Keratinocyte (primary cell): ENCODE measurements around the gene SESN3. TPM values are rescaled to one million over a fixed set of nuclear protein-coding genes. Genes with fewer than 3 reads are reported as not detected.

Experiments used
- DNase-seq: peaks from one replicate; pipeline ENCODE4 v3.0.0-alpha.2; 2011; ENCODE audit warnings: low read depth, missing footprints, low spot score
- FAIRE-seq: peaks from 2 replicates; lab custom pipeline; 2011; peaks lifted over from hg19 to GRCh38; lab: Jason Lieb, UNC
- H2AFZ ChIP-seq: 2 replicates; pipeline ENCODE4 v1.6.0; 2012; ENCODE audit warnings: low read length, control low read depth, inconsistent platforms; ENCODE audit not compliant: control insufficient read depth
- H3K27ac ChIP-seq: 2 replicates; pipeline ENCODE4 v1.5.1; 2011; ENCODE audit warnings: low read length; ENCODE audit not compliant: control insufficient read depth, insufficient read depth
- H3K27me3 ChIP-seq: 3 replicates; pipeline ENCODE4 v1.6.0; 2011; ENCODE audit warnings: low read length; ENCODE audit not compliant: control insufficient read depth, insufficient read depth; ENCODE audit errors: extremely low read depth
- H3K36me3 ChIP-seq, 2 experiments: 2 replicates in 1 of 2; 3 replicates in 1 of 2; pipeline ENCODE4 v1.5.1; 2011; ENCODE audit warnings: low read length in 2 of 2, mild to moderate bottlenecking in 1 of 2; ENCODE audit not compliant: control insufficient read depth in 2 of 2, insufficient read depth in 2 of 2; ENCODE audit errors: extremely low read depth in 1 of 2
- H3K4me1 ChIP-seq: 3 replicates; pipeline ENCODE4 v1.5.1; 2011; ENCODE audit warnings: low read length; ENCODE audit not compliant: control insufficient read depth, insufficient read depth; ENCODE audit errors: extremely low read depth
- H3K4me2 ChIP-seq: 3 replicates; pipeline ENCODE4 v1.6.0; 2011; ENCODE audit warnings: low read depth, low read length; ENCODE audit not compliant: control insufficient read depth, insufficient read depth; ENCODE audit errors: extremely low read depth
- H3K4me3 ChIP-seq, 3 experiments: fragments of 200-600 bp in 1 of 3; sonication (generic) in 1 of 3; 2 replicates in 2 of 3; 3 replicates in 1 of 3; pipeline ENCODE4 v1.5.1; 2011 to 2016; ENCODE audit warnings: low read length in 3 of 3, mild to moderate bottlenecking in 3 of 3, control low read depth in 2 of 3, inconsistent platforms in 1 of 3, low read depth in 1 of 3, mixed read lengths in 1 of 3, mixed run types in 1 of 3, moderate library complexity in 1 of 3; ENCODE audit not compliant: control insufficient read depth in 2 of 3, insufficient read depth in 2 of 3; ENCODE audit errors: extremely low read depth in 1 of 3
- H3K79me2 ChIP-seq: 2 replicates; pipeline ENCODE4 v1.6.0; 2012; ENCODE audit warnings: low read length; ENCODE audit not compliant: control insufficient read depth, insufficient read depth
- H3K9ac ChIP-seq: 3 replicates; pipeline ENCODE4 v1.6.0; 2011; ENCODE audit warnings: low read length; ENCODE audit not compliant: control insufficient read depth, insufficient read depth; ENCODE audit errors: extremely low read depth
- H3K9me1 ChIP-seq: 3 replicates; pipeline ENCODE4 v1.6.0; 2011; ENCODE audit warnings: low read length; ENCODE audit not compliant: control insufficient read depth, insufficient read depth; ENCODE audit errors: extremely low read depth
- H3K9me3 ChIP-seq: 2 replicates; pipeline ENCODE4 v1.5.1; 2012; ENCODE audit warnings: low read depth, low read length; ENCODE audit not compliant: control insufficient read depth
- H4K20me1 ChIP-seq: 3 replicates; pipeline ENCODE4 v1.6.0; 2011; ENCODE audit warnings: low read length; ENCODE audit not compliant: control insufficient read depth, insufficient read depth; ENCODE audit errors: extremely low read depth
- dilution Hi-C: fragments of 300-500 bp; cut with MboI; formaldehyde crosslinking; loops from one replicate; pipeline ENCODE4 v1.7.0; 2020; ENCODE audit warnings: low sequenced_read_pairs; ENCODE audit not compliant: extremely low pct_ligation_motif_present
- polyA plus RNA-seq, 5 experiments: library from polyadenylated mRNA; depleted of rRNA in 3 of 5; stranded (reverse) in 3 of 5; stranded (forward) in 1 of 5; unstranded in 1 of 5; fragments of >200 nt; gene quantifications; 1 replicate in 1 of 5; 2 replicates in 3 of 5; 3 replicates in 1 of 5; pipeline versions ENCODE4 v1.2.1 to v1.2.3, GENCODE V29; 2011 to 2012; ENCODE audit warnings: missing spikeins in 2 of 5, low read depth in 1 of 5, low replicate concordance in 1 of 5
- TF ChIP-seq, protein P1 (sequence below), 3 experiments: IDR thresholded peaks in 1 of 3; conservative IDR thresholded peaks in 1 of 3; optimal IDR thresholded peaks in 1 of 3; 2 replicates in 2 of 3; 3 replicates in 1 of 3; pipeline versions ENCODE3 to v1.5.1; 2011; ENCODE audit warnings: low read length in 3 of 3, mild to moderate bottlenecking in 3 of 3, moderate library complexity in 2 of 3, control low read depth in 1 of 3, inconsistent platforms in 1 of 3; ENCODE audit not compliant: insufficient read depth in 2 of 3; ENCODE audit errors: extremely low read depth in 1 of 3

The SESN3 gene
- polyA plus RNA-seq, 1 donor (not counting 4 experiments of a cell fraction or from before 2014, with no cell fraction given), result 35.2 TPM

DNA sequence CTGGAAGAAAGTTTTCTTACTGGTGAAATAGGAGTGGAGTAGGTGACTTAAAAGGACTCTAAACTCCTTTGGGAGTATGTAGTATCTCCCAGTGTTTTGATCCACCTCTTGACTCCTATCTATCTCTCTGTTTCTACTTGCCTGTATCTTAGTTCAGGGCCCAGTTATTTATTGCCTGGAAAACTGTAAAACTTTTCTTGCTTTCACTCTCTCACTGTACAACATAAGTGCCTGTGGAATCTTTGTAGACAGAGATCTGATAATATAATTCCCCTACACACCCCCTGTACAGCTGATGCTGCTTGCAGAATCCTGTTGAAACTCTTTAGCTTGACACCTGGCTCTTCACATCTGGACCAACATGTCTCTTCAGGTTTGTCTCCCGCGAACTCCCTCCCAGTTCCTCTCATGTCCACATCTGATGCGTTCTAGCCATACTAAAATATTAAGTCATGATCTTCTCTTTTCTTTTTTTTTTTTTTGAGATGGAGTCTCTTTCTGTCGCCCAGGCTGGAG is 26.5 kb upstream of the SESN3 start:
- no peaks in the 10 kb centered on the region for H3K9me3 ChIP-seq
- no peak overlapping the region for H3K27ac ChIP-seq
- no peaks in the 10 kb centered on the region for H3K27me3 ChIP-seq
- no peak overlapping the region for H3K9ac ChIP-seq
- FAIRE-seq (no peak), DNase-seq (no peak)
- H3K4me3 ChIP-seq, result no peak overlapping the region
- H3K4me1 ChIP-seq, result peaks cover 20% of the 10 kb centered on the region
- no peaks in the 10 kb centered on the region for H3K36me3 ChIP-seq
- no peak overlapping the region for H2AFZ ChIP-seq
- dilution Hi-C loops, result no loop called here
- no peaks in the 10 kb centered on the region for H4K20me1 ChIP-seq
- H3K4me2 ChIP-seq, result no peak overlapping the region
- TF ChIP-seq, protein P1, sequence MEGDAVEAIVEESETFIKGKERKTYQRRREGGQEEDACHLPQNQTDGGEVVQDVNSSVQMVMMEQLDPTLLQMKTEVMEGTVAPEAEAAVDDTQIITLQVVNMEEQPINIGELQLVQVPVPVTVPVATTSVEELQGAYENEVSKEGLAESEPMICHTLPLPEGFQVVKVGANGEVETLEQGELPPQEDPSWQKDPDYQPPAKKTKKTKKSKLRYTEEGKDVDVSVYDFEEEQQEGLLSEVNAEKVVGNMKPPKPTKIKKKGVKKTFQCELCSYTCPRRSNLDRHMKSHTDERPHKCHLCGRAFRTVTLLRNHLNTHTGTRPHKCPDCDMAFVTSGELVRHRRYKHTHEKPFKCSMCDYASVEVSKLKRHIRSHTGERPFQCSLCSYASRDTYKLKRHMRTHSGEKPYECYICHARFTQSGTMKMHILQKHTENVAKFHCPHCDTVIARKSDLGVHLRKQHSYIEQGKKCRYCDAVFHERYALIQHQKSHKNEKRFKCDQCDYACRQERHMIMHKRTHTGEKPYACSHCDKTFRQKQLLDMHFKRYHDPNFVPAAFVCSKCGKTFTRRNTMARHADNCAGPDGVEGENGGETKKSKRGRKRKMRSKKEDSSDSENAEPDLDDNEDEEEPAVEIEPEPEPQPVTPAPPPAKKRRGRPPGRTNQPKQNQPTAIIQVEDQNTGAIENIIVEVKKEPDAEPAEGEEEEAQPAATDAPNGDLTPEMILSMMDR (optimal IDR thresholded peaks at IDR 0.05 in 1 of 3, IDR thresholded peaks at IDR 0.05 in 1 of 3, conservative IDR thresholded peaks at IDR 0.05 in 1 of 3; ENCODE audit: extremely low read depth in 1 of 3, insufficient read depth in 2 of 3, low read length in 3 of 3), result no peak
- H3K79me2 ChIP-seq, result no peaks in the 10 kb centered on the region
- H3K9me1 ChIP-seq, result no peaks in the 10 kb centered on the region

DNA sequence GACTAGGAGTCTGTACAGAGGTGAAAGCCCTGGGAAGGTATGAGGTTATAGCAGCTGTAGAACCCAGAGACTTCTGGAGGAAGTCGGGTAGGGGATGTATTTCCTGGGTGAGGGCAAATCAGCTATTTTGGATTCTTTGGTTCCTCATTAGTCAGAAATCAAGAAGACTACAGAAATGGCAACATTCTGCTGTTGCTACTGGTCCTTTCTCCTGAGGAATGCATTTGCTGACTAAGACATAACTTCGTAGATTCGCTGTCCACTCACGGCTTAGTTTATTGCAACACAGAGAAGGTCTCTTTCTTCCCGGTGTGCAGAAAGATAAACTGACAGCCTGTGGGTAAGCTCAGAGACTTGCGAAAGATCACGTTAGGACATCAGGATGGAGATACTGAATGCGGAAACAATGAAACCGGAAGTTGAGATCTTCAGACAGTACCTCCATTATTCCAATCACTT is 25.3 kb upstream of the SESN3 start:
- DNase-seq, result no peak
- Histone ChIP-seq H3K4me3 (no peak overlapping the region), H4K20me1 (no peaks in the 10 kb centered on the region), H3K27ac (no peak overlapping the region), H3K36me3 (no peaks in the 10 kb centered on the region), H3K9me1 (no peaks in the 10 kb centered on the region), H3K79me2 (no peaks in the 10 kb centered on the region), H3K27me3 (no peaks in the 10 kb centered on the region), H3K9me3 (no peaks in the 10 kb centered on the region), H3K4me1 (peaks cover 20% of the 10 kb centered on the region), H3K4me2 (no peak overlapping the region), H2AFZ (no peak overlapping the region), H3K9ac (no peak overlapping the region)
- FAIRE-seq, result peak; percentile 17
- TF ChIP-seq, protein P1 (optimal IDR thresholded peaks at IDR 0.05 in 1 of 3, IDR thresholded peaks at IDR 0.05 in 1 of 3, conservative IDR thresholded peaks at IDR 0.05 in 1 of 3; ENCODE audit: extremely low read depth in 1 of 3, insufficient read depth in 2 of 3, low read length in 3 of 3), result no peak
- dilution Hi-C loops, result no loop called here
